ENCODE measurements around the gene ST3GAL5.
"Not testable (repeated sequence)": the region's sequence is repeated elsewhere in the genome, so short reads cannot be mapped to it uniquely, and the experiment has no call there.

The ST3GAL5 gene

DNA sequence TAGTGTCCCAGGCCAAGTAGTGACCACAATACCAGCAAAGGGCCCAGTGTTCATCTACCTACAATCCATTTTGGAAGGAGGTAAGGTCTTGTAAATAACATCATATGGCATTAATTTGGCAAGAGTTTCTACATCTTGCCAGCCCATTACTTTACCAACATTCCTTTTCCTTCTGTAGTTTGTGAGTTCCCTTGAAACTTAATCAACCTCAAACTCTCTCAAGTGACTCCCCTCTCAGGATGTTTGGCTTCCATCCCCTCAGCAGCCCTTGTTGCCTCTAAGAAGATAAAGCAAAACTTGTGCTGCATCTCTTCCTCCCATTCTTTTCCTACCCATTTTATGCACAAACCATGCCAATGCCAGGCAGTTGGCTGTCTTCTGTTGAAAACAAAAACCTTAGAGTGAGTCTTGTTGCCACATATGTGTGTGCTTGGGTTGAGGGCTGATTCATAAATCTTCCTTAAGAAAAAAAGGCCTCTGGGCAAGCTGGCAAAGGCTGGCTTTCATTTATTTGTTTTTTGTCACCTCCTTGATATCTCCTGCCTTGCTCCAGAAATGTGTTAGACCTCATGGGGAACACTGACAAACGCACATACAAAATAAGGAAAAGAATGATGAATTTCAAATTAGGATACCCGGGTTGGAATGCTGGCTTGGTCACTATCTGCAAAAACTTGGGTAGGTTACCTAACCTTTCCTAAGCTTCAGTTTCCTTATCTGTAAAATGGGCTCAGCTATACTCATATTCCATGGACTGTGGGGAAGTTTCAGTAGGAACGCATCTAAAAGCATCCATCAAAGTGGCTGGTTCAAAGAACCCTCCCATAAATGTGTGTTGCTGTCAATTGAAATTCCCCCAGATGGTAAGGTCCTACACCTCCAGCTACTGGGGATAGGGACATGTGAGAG is 29.4 kb upstream of the ST3GAL5 start:
- no peak for DNase-seq

DNA sequence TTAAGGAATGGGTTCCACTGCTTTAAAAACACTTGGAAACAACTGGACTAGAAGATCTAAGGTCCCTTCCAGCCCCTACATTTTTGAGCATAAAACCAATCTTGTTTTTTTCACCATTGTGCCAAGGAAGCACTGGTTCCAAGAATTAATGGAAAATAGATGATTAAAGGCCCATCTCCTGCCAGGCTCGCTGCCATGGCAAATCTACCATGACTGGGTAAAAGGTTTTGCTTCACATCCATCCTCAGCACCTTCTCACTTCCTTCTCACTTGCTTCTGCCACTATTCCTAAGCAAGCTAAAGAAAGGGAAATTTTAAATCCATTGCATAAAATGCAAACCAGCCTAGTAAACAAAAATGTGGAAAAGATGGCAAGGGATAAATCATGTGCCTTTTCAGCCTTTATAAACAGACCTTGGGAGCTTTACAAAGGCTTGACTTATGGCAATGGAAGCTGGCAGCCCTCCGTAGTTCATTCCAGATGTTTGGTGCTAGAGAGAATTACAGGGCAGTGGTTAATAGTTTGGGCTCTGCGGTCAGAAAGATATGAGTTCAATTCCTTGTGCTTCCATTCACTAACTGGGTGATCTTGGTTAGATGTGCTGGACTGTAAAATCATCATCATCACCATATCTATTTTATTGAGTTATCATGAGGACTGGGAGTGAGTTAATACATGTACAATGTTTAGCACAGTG is 27.0 kb upstream of the ST3GAL5 start:
- DNase-seq: no peak

DNA sequence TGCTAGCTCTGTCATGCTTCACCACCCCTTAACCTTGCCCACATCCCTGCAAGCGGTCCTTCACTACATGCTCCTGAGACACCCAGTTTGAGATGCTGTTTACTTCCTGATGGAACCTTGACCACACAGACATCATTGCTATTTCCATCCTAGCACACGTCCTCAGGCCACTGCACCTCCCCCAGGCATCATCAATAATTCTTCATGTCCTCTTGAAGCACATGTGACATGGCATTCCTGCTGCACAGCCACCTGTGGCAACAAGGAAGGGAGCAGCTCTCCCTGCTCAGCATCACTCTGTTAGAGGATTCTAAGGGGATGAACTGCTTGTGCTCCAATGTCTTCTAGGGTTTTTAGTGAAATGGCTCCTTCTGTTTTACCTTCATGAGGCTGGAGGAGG is 26.1 kb upstream of the ST3GAL5 start:
- no peak for DNase-seq

DNA sequence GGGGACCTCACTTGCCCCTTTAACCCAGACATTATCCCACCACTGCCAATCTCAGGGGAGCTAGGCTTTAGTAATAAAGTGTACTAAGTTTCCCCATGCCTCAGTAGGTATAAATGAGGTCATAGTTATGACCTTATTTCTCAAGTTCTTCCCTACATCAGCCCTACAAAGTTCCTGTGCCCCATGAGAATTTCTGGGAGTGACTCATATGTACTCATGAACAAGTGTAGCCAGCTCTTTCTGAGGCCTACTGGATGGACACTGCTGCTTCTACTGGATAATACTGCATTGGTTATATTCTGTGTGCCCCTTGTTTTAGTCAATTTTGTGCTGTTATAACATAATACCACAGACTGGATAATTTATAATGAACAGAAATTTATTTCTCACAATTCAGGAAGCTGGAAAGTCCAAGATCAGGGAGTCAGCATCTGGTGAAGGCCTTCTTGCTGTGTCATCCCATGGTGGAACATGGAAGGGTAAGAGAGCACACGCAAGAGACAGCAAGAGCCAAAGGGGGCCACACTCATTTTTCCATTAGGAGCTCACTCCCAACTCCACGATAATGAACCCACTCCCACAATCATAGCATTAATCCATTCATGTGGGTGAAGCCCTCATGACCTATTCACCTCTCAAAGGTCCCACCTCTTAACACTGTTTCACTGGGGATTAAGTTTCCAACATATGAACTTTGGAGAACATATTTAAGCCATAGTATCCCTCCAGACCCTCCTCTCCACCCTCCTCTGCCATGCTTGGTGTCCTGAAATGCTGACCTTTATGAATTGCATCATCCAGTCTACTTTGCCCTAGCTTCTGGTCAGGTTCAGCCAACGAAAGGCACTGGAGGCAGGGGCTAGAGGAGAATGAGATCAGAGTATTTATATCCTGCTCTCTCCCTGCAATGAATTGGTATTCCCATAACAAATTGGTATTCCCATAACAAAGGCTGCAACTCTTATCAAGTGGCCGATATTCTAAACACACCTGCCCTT is 25.4 kb upstream of the ST3GAL5 start:
- DNase-seq: no peak

DNA sequence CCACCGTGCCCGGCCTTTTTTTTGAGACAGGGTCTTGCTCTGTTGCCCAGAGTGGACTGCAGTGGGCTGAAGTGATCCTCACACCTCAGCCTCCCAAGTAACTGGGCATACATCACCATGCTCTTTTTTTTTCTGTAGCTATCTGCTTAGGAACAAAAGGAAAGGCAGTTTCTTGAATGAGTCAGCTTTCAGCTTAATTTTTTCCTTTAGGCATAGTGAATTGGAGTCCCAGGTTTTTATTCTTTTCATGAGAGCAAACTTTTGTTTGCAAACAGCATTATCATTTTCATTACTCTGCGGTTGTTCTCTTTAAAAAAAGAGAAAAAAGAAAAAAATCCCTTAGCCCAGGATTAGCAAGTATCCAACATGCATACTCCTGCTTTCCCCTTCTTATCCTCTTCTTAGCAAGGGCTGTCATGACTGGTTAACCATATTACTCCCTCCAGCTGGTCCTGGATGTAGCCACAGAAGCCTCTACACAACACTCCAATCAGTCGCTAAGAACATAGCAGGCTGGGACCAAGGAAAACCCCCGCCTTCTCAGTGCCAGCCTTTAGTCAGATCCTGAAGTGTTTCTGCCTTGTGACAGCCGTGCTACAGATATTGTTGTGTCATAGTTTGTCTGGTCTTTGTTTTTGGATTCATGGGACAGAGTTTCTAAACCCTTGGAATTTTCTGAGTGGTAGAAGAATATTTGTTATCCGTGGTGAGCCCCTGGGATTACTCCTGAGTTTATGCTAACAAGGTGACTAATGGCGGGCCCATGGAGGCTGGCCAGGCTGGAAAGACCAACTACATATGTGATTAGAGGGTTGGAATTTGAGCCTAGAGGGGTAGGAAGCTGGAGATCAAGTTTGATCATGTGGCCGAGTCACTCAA is 23.3 kb upstream of the ST3GAL5 start:
- DNase-seq: peak in 3 of 14 donors; percentile 18 to 37 (median 21)

DNA sequence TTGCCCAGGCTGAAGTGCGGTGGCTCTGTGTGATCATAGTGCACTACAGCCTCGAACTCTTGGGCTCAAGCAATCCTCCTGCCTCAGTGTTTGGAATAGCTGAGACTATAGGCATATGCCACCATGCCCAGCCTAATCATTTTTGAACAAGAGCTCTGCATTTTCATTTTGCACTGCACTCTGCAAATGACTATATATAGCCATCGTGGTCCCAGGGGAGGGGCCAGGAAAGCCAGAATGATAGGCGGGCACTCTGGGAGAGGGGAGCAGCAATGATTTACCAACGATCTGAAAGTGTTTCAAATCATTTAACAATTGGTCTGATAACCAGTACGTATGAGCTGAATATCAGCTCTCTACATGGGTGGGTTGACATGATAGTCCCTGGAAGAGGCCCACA is 22.3 kb upstream of the ST3GAL5 start:
- no peak for DNase-seq

DNA sequence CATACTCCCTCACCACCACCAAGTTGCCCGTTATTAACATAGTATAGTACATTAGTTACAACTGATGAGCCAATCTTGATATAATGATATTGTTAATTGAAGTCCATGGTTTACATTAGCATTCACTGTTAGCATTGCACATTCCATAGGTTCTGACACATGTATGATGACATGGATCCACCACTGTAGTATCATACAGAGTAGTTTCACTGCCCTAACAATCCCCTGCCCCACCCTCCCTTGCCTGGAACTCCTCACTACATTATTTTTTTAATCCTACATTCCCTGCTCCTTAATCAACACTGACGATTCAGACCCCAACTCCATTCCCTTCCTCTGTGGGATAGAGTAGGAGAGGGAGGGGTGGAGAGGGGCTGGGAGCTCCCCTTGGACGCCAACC is 20.2 kb upstream of the ST3GAL5 start:
- no peak for DNase-seq

DNA sequence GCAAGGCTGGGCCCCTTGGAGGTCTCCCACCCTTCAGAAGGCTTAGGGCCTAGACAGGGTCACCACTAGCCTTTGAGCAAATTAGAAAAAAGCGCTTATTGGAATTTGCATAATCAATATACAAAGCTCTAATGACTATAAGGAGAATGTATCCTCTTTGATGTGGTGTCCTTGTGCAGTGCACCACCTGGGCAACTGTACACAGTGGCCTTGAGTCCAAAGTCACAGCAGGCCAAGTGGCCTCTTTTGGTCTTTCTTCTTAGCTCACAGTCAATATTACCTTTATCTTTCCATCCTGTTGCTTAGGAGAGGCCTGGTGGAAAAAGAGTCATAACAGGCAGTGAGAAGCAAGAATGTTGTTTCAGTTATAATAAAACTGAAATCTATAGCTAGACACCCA is 19.7 kb upstream of the ST3GAL5 start:
- no peak for DNase-seq

DNA sequence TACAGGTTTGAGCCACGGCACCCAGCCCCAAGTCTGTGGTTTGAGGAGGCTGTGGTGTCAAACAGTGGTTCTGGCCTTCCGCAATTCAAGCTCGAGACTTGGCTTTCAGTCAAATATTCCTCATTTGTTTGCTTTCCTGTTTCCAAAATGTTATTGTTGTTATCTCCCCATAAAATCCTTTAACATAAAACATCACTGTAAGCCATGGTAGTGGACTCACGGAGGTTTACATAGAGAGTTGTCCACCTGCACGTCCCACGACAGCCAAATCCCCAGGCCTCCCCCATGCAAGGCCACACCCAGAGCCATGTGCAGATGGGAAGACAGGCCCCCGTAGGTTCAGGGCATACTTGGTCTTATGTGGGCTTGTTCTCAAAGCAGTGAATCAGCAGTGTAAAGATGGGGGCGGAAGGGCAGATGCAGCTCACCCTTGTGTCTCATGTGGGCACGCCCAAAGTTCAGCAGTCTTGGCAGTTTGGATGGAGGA is 18.9 kb upstream of the ST3GAL5 start:
- no peak for DNase-seq

DNA sequence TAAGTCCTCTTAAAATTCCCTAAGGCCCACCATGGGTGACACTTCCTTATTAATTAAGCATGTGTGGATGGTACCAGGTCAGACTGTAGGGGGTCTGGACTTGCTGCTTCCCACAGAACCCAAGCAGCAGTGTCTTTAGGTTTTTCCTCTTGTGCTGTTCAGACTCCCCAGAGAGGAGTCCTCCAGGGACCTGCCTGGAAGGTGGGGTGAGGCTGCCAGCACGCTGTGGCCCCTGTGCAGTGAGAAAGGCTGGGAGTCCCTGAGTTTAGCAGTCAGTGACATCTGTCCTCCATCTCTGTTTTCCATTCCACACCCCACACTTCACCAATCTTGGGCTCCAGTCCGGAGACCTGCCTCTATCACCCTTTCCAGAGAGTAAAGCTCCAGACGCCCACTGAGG is 18.0 kb upstream of the ST3GAL5 start:
- no peak for DNase-seq

DNA sequence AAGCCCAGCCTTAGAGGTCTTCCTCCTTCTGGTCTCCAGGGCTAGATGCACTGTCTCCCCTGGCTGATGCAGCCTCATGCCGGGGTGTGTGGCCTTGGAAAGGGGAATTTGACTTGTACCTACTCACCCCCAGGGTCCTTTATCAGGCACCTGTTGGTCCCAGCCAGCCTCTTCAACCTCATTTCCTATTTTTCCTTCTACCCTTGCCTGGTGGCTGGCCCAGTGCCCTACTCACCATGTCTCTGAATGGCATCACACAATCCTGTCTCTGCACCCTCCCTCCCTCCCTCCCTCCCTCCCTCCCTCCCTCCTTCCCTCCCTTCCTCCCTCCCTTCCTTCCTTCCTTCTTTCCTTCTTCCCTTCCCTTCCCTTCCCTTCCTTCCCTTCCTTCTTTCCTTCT is 17.1 kb upstream of the ST3GAL5 start:
- DNase-seq: no peak

DNA sequence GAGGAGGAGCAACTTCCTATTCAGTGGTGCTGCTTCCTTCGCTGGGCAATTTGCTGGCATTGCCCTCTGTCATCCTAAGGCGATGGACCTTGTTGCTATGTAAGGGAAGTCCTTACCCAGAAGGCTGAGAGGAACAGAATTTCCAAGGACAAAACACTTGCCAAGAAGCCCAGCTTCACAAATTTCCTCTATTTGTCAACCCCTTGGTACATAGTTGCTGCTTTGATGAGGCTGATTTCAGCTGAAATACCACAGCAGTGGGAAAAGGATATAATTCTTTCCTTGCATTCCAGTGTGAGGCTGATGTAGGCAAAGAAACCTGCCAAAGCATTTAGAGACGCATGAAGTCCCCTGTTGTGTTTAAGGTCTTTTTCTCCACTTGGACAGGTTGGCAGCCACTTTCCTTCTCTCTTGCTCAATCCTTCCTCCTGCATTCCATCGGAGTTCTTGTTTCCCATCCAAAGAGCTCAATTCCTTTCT is 16.4 kb upstream of the ST3GAL5 start:
- DNase-seq: peak in 8 of 14 donors; percentile 16 to 64 (median 45)

DNA sequence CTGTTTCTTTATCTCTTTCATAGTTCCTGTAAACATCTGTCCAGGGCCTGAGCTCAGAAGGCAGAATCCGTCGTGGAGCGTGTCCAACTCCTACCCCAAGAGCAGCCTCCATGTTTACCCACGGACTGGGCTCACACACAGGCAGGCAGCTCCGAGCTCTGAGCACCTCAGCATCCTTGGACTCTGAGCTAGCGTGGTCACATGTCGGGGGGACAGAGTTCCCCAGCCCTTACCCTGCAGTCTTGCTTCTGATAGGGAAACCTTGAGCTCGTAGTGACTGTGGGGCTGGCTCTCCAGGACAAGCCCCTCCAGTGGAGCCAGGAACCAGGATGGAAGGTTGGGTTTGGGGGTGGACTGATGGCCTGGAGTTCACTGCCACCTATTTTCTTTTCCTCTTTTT is 15.1 kb upstream of the ST3GAL5 start:
- no peak for DNase-seq

DNA sequence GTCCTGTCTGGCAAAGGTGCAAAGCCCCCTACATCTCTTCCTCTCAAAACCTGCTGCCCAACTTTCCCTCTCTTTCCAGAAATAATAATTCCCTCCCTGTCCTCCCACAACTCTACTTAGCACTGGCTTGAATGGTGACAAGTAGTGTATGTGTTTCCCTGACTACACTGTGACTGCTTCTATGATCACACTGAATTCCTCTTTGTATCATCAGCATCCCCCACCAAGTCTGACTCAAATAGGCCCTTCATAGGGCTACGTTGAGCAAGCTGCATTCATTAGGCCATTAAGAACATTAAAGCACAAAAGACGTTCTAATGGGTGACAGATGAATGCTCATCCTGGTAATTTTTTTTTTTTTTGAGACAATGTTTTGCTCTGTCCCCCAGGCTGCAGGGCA is 13.7 kb upstream of the ST3GAL5 start:
- DNase-seq: peak in 11 of 14 donors; percentile 9 to 71 (median 51)

DNA sequence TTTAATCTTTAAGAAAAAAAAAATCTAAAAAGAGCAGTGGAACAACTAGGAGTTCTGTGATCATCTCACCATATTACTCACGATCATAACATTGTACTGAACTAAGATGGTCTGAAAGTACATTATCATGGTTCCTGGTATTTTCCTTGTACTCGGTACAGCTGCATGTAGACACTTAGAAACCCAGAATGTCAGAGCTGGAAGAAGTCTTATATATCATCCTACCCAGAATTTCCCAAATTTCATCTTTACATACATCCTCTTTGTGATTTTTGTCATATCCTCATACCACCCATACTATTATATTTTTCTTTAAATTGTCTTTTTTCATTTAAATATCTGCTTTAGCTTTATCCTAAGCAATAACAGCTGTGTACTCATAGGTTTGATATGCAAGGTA is 12.4 kb upstream of the ST3GAL5 start:
- no peak for DNase-seq

DNA sequence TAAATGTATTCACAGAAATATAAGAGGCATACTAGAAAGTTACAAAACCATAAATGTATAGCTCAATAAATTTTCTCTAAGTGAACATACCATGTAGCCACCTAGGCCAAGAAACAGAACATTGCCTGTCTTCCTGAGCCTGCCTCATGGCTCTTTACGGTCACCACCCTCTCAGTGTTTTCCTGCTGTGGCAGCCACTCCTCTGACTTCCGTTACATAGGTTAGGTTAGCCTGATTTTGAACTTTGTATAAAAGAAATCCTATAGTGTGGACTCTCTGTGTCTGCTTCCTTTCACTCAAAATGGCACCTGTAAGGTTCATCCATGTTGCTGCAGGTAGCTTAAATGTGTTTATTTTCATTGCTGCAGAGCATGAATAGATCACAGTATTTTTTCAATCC is 11.6 kb upstream of the ST3GAL5 start:
- DNase-seq: no peak

DNA sequence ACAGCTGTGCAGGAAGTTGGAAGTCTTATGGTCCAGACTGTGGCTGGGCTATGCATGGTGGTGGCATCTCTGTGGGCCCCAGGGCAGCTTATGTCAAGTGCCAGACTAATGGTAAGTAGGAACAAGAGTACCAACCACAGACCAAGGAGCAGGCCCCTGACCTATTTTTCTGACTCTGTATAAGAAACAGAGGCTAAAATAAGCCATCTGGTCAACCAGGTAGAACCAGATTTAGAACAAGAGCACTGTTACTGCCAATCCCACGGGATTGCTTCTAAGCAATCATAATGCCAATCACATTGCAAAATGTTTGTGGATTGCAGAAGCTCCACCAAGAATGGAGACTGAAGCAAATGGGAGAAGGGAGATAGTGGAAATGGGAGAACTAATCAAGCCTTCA is 11.1 kb upstream of the ST3GAL5 start:
- no peak for DNase-seq

DNA sequence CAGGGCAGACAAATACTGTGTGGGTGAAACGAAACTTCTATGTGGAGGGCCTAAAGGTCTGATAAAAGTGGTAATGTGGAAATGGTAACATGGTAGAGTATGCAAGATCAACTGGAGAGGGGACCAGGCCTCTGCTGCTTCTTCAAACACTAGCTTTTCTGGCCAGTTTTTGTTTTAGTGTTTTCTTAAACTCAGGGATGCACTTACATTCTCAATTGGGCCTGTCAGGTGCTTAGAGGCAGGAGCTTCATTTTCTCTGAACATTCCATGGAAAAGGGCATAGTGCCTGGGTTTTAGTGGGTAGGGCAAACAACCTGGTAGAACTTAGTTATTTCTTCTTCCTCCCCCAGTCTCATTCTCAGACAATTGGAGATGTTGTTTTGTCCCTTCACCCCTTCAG is 10.5 kb upstream of the ST3GAL5 start:
- no peak for DNase-seq

DNA sequence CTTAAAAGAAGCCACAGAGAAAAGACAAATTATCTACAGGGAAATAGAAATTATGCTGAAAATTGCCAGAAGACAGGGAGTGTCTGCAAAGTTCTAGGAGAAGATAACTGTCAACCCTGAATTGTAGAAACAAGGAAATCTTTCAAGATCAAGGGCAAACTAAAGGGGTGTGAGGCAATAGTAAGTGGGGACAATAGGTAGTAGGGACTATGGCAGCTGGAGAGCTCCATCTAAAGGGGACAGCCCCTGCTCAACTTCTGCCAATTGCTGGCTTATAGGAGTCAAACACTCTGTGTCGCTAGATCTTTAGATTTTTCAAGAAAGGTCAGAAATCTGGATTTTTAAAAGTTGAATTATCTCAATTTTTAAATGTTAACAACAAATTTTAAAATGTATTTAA is 10.1 kb upstream of the ST3GAL5 start:
- no peak for DNase-seq

DNA sequence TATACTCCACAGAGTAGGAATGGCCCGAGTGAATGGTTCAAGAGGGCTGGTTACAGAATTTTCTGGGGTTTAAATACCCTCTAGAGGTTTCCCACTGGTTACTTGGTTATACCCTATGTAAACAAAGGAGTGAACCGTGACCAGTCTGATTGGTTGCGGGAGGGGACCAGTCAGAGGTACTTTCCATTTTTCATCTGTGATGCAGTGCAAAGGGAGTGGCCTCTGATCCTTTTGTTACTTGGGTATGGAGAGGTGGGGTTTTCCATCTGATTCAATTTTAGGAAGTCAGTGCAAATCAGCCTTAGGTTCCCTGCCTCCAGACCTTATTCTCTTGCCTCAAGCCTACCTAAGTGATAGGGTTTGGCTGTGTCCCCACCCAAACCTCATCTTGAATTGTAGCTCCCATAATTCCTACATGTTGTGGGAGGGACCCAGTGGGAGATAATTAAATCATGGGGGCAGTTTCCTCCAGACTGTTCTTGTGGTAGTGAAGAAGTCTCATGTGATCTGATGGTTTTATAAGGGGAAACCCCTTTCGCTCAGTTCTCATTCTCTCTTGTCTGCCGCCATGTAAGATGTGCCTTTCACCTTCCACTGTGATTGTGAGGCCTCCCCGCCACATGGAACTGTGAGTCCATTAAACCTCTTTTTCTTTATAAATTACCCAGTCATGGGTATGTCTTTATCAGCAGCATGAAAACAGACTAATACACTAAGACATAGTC is 5.9 kb upstream of the ST3GAL5 start:
- DNase-seq: not testable (repeated sequence)
